RWPE2 (cell line): ENCODE measurements around the gene CTNND2.

Experiments used
- ATAC-seq: fragments of 200-7000 bp; cut with Tn5 transposase; 3 replicates; pipeline ENCODE4 v1.9.1; 2021; ENCODE audit warnings: low read depth
- DNase-seq: peaks from one replicate; pipeline ENCODE4 v3.0.0-alpha.2; 2020; ENCODE audit warnings: low spot score
- H3K27ac ChIP-seq: fragments of 450-650 bp; 2 replicates; pipeline ENCODE4 v1.5.1; 2017; ENCODE audit warnings: mild to moderate bottlenecking; ENCODE audit not compliant: poor library complexity, severe bottlenecking
- H3K27me3 ChIP-seq: fragments of 250-450 bp; sonication (Bioruptor Pico); 2 replicates; pipeline ENCODE4 v1.5.1; 2021; ENCODE audit warnings: mild to moderate bottlenecking, moderate library complexity; ENCODE audit not compliant: insufficient read depth, poor library complexity, severe bottlenecking
- H3K36me3 ChIP-seq: fragments of 250-450 bp; sonication (Bioruptor Pico); 2 replicates; pipeline ENCODE4 v1.5.1; 2020; ENCODE audit warnings: low read depth, mild to moderate bottlenecking, moderate library complexity
- H3K4me1 ChIP-seq: fragments of 250-450 bp; sonication (Bioruptor Pico); 2 replicates; pipeline ENCODE4 v1.5.1; 2021; ENCODE audit warnings: mild to moderate bottlenecking, moderate library complexity; ENCODE audit not compliant: insufficient read depth, poor library complexity, severe bottlenecking
- H3K4me3 ChIP-seq: fragments of 250-450 bp; sonication (Bioruptor Pico); 2 replicates; pipeline ENCODE4 v1.5.1; 2021; ENCODE audit warnings: mild to moderate bottlenecking, moderate library complexity; ENCODE audit not compliant: severe bottlenecking
- H3K9me3 ChIP-seq: fragments of 250-450 bp; sonication (Bioruptor Pico); 2 replicates; pipeline ENCODE4 v1.5.1; 2021; ENCODE audit warnings: mild to moderate bottlenecking, moderate library complexity; ENCODE audit not compliant: severe bottlenecking
- TF ChIP-seq, protein P1 (sequence below): fragments of 450-650 bp; IDR thresholded peaks from one replicate; pipeline ENCODE4 v1.5.1; 2017; ENCODE audit warnings: mild to moderate bottlenecking, moderate library complexity; ENCODE audit not compliant: poor library complexity, severe bottlenecking

CTNND2 gene

DNA sequence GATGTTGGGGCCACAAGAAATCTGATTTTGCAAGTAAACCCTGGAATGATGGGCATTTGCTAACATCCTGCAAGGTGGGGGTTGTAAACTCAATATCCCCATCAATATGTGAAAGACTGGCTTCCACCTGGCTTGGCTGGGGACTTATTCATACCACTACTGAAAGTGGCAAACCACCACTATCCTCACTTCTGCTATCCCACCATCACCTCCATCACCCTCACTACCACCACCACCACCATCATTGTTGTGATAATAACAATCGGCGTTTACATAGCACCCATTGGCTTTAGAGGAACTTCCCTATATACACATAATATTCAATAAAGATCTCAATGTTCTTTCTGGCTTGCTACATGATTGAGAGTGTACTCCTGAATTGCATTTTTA lies 918.5 kb downstream of the CTNND2 start:
- TF ChIP-seq, protein P1, sequence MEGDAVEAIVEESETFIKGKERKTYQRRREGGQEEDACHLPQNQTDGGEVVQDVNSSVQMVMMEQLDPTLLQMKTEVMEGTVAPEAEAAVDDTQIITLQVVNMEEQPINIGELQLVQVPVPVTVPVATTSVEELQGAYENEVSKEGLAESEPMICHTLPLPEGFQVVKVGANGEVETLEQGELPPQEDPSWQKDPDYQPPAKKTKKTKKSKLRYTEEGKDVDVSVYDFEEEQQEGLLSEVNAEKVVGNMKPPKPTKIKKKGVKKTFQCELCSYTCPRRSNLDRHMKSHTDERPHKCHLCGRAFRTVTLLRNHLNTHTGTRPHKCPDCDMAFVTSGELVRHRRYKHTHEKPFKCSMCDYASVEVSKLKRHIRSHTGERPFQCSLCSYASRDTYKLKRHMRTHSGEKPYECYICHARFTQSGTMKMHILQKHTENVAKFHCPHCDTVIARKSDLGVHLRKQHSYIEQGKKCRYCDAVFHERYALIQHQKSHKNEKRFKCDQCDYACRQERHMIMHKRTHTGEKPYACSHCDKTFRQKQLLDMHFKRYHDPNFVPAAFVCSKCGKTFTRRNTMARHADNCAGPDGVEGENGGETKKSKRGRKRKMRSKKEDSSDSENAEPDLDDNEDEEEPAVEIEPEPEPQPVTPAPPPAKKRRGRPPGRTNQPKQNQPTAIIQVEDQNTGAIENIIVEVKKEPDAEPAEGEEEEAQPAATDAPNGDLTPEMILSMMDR = no peak
- no peak for ATAC-seq
- Histone ChIP-seq H3K27me3 (peaks cover 33% of the 10 kb centered on the region), H3K9me3 (no peaks in the 10 kb centered on the region), H3K36me3 (no peaks in the 10 kb centered on the region), H3K4me1 (no peaks in the 10 kb centered on the region), H3K27ac (no peak overlapping the region), H3K4me3 (no peak overlapping the region)
- DNase-seq = no peak

DNA sequence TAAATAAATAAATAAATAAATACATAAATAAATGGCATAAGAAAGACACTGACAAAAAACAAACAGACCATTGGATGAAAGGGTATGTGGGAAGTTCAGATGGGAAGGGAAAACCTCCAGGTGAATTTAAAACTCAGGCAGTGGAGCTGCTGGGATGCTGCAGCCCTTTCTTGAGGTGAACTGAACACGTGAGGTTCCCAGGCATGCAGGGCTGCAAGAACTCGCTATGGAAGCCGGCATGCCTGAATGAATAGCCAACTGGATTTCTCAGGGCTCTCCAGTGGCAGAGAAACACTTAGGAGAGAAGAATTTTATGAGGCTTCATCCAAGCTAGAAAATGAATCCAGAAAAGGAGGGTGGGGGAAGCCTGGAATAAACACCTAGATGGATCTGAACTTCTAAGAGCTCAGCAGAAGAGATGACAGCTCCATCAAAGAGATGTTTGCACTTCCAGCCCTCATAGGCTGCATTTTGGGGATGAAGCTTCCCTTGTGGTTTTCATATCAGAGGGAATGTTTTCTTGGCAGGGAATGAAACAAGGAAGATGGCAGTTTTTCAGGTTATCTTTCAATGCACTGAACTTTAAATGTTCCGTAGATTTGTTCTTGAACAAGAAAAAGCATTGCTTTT lies 919.0 kb downstream of the CTNND2 start:
- ATAC-seq (no peak), DNase-seq (no peak)
- Histone ChIP-seq H3K36me3 (no peaks in the 10 kb centered on the region), H3K4me3 (no peak overlapping the region), H3K27me3 (peaks cover 28% of the 10 kb centered on the region), H3K9me3 (no peaks in the 10 kb centered on the region), H3K27ac (no peak overlapping the region), H3K4me1 (no peaks in the 10 kb centered on the region)
- TF ChIP-seq, protein P1 = no peak

DNA sequence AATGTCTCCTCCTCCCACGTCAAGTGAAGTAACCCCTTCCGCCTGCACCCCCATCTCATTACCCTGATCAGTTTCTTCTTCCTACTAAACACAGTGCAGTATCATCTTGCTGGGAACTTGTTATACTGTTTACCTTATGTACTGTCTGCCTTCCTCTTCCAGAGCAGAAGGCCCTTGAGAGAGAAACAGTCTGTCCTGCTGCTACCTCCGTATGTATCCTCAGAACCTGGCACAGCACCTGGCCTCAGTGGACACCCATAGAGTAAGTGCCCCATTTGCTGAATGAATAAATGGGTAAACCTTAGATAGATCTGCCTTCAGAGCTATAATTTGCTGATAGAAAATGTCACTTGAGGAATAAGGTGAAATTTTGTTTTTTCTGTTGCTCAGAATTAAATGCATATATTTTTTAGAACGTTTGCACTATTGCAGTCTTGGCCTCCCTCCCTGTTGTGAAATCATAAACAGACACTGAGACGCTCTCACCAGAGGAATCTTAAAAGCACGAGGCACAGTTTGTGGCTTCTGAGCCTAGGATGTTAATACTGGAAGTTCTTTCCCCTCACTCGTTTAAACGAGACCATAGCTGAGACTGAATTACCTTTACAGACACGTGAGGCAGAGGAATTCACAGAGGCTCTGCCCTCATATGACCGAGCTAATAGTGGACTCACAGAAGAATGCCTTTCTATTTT lies 920.1 kb downstream of the CTNND2 start:
- no peak overlapping the region for H3K27ac ChIP-seq
- ATAC-seq (no peak), DNase-seq (no peak)

DNA sequence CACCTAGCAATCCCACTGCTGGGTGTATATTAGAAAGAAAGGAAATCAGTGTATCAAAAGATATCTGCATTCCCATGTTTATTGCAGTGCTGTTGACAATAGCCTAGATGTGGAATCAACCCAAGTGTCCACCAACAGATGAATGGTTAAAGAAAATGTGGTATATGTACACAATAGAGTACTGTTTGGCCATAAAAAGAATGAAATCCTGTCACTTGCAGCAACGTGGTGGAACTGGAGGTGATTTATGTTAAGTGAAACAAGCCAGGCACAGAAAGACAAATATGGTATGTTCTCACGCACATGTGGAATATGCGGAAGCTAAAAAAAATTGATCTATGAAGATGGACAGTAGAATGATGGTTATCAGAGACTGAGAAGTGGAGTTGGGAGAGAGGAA lies 921.6 kb downstream of the CTNND2 start:
- TF ChIP-seq, protein P1 = no peak
- DNase-seq = no peak
- Histone ChIP-seq H3K27ac (no peak overlapping the region), H3K36me3 (no peaks in the 10 kb centered on the region), H3K4me1 (no peaks in the 10 kb centered on the region), H3K27me3 (peaks cover 10% of the 10 kb centered on the region), H3K9me3 (no peaks in the 10 kb centered on the region), H3K4me3 (no peak overlapping the region)
- no peak for ATAC-seq

More for the DNA sequence above, 920.1 kb downstream of the CTNND2 start:
- no peaks in the 10 kb centered on the region for H3K9me3 ChIP-seq
- TF ChIP-seq, protein P1 = no peak
- H3K4me1 ChIP-seq = no peaks in the 10 kb centered on the region
- H3K36me3 ChIP-seq = no peaks in the 10 kb centered on the region
- H3K27me3 ChIP-seq = peaks cover 17% of the 10 kb centered on the region
- no peak overlapping the region for H3K4me3 ChIP-seq

DNA sequence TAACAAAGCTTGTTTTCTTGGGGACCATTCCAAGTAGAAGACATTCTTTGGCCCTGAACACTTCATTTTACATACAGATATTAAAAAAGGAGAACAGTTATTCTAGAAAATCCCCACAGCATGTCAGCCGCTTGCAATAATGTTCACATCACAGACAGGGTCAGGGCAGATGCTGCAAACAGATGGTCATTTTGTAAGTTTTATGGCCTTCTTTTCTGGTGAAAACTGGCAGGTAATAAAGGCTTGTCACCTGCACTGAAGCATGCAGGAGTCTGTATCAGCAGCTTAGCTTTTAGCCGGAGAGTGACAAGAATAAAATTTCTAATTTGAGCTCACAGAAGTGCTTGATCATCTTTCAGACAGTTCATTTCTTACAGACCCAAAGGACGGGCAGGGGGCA lies 922.3 kb downstream of the CTNND2 start:
- Histone ChIP-seq H3K36me3 (no peaks in the 10 kb centered on the region), H3K9me3 (no peaks in the 10 kb centered on the region), H3K27ac (no peak overlapping the region), H3K4me3 (no peak overlapping the region), H3K27me3 (peaks cover 10% of the 10 kb centered on the region), H3K4me1 (no peaks in the 10 kb centered on the region)
- ATAC-seq (no peak), DNase-seq (no peak)
- TF ChIP-seq, protein P1 = no peak
